ENCODE data around the gene HIVEP2. TPM values are rescaled to one million over a fixed set of nuclear protein-coding genes. Genes with fewer than 3 reads are reported as not detected.

The HIVEP2 gene
- polyA plus RNA-seq (2013), result 4.3 and 4.6 TPM in 2 replicates

GRCh38 chr6:142945049-142945445 lies at the start of gene HIVEP2:
HIVEP2 (minus strand) TSS chr6:142945176; CDS start chr6:142774738, 170,438 bp downstream.
- Histone ChIP-seq H4K8ac (ENCODE audit: low read depth, low read length) (peak within 1 kb of the TSS; percentile 64), H3K4ac (ENCODE audit: low read depth, low read length) (peak within 1 kb of the TSS; percentile 50), H3K4me2 (ENCODE audit: low read length) (peak within 1 kb of the TSS; percentile 100), H3K36me3 (ENCODE audit: control insufficient read depth in 1 of 2, insufficient read depth in 2 of 2, low read length in 2 of 2) (no peaks in the 10 kb centered on the region), H2BK120ac (ENCODE audit: insufficient read depth, low read length, poor library complexity) (peak within 1 kb of the TSS; percentile 92), H2AFZ (ENCODE audit: insufficient read depth, low read length, poor library complexity) (peak within 1 kb of the TSS; percentile 65), H3K27me3 (ENCODE audit: insufficient read depth, low read length) (no peaks in the 10 kb centered on the region), H2AK5ac (ENCODE audit: low read length) (peak within 1 kb of the TSS; percentile 65), H3K4me1 (ENCODE audit: control insufficient read depth in 1 of 2, insufficient read depth in 2 of 2, low read length in 2 of 2) (peaks cover 0 to 7% of the 10 kb centered on the region in 2 experiments), H3K9ac (ENCODE audit: low read length) (peak within 1 kb of the TSS; percentile 95), H3K79me1 (ENCODE audit: low read length) (peaks cover 23% of the 10 kb centered on the region), H2BK12ac (ENCODE audit: low read length) (peak within 1 kb of the TSS; percentile 82), H3K27ac (ENCODE audit: low read depth, low read length) (peak within 1 kb of the TSS; percentile 95), H3K14ac (ENCODE audit: low read length) (peak within 1 kb of the TSS; percentile 94), H2BK5ac (ENCODE audit: low read depth, low read length, poor library complexity) (peak within 1 kb of the TSS; percentile 89), H3K23ac (ENCODE audit: low read length) (no peak within 1 kb of the TSS), H4K91ac (ENCODE audit: low read depth, low read length) (peak within 1 kb of the TSS; percentile 93), H3K9me3 (ENCODE audit: insufficient read depth, low read depth, low read length) (peaks cover 2% of the 10 kb centered on the region), H3K4me3 (ENCODE audit: low read depth, low read length) (peak within 1 kb of the TSS; percentile 98), H4K12ac (ENCODE audit: low read depth, low read length) (peak within 1 kb of the TSS; percentile 39), H3K18ac (ENCODE audit: low read length) (peak within 1 kb of the TSS; percentile 93), H3K79me2 (ENCODE audit: control insufficient read depth, insufficient read depth, low read length, poor library complexity) (peaks cover 16% of the 10 kb centered on the region)
- peak; percentile 87 to 88 for DNase-seq
- WGBS (ENCODE audit: extremely low coverage, insufficient coverage, insufficient read length), result no CpG with 5 or more reads among the region's 50 CpGs

DNA sequence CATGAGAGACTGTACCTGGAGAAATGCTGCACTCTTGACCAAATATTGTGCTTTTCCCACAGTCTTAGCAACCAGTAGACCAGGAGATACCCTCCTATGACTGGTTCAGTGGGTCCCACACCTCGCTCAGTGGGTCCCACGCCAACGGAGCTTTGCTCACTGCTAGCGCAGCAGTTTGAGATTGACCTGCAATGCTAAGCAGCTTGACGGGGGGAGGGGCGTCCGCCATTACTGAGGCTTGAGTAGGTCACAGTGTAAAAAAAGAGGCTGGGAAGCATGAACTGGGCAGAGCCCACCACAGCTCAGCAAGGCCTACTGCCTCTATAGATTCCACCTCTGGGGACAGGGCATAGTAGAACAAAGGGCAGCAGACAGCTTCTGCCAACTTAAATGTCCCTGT lies 49.0 kb upstream of the HIVEP2 start:
- no peaks in the 10 kb centered on the region for H3K27me3 ChIP-seq (ENCODE audit: insufficient read depth, low read length)
- no peak overlapping the region for H4K91ac ChIP-seq (ENCODE audit: low read depth, low read length)
- H3K4me2 ChIP-seq (ENCODE audit: low read length), result no peak overlapping the region
- H3K36me3 ChIP-seq (ENCODE audit: control insufficient read depth in 1 of 2, insufficient read depth in 2 of 2, low read length in 2 of 2), result no peaks in the 10 kb centered on the region
- H3K4me3 ChIP-seq (ENCODE audit: low read depth, low read length), result no peak overlapping the region
- H3K23ac ChIP-seq (ENCODE audit: low read length), result no peak overlapping the region
- H2BK120ac ChIP-seq (ENCODE audit: insufficient read depth, low read length, poor library complexity), result no peak overlapping the region
- H2AFZ ChIP-seq (ENCODE audit: insufficient read depth, low read length, poor library complexity), result no peak overlapping the region
- H3K18ac ChIP-seq (ENCODE audit: low read length), result no peak overlapping the region
- no peaks in the 10 kb centered on the region for H3K79me2 ChIP-seq (ENCODE audit: control insufficient read depth, insufficient read depth, low read length, poor library complexity)
- no peaks in the 10 kb centered on the region for H3K4me1 ChIP-seq (ENCODE audit: control insufficient read depth in 1 of 2, insufficient read depth in 2 of 2, low read length in 2 of 2)
- H2BK12ac ChIP-seq (ENCODE audit: low read length), result no peak overlapping the region
- H2BK5ac ChIP-seq (ENCODE audit: low read depth, low read length, poor library complexity), result no peak overlapping the region
- H3K27ac ChIP-seq (ENCODE audit: low read depth, low read length), result no peak overlapping the region
- no peak for DNase-seq
- no peak overlapping the region for H3K9ac ChIP-seq (ENCODE audit: low read length)
- WGBS (ENCODE audit: extremely low coverage, insufficient coverage, insufficient read length), result no CpG with 5 or more reads among the region's 7 CpGs
- H4K12ac ChIP-seq (ENCODE audit: low read depth, low read length), result no peak overlapping the region
- H3K4ac ChIP-seq (ENCODE audit: low read depth, low read length), result no peak overlapping the region
- no peak overlapping the region for H3K14ac ChIP-seq (ENCODE audit: low read length)
- no peak overlapping the region for H2AK5ac ChIP-seq (ENCODE audit: low read length)
- H3K79me1 ChIP-seq (ENCODE audit: low read length), result no peaks in the 10 kb centered on the region
- no peak overlapping the region for H4K8ac ChIP-seq (ENCODE audit: low read depth, low read length)
- H3K9me3 ChIP-seq (ENCODE audit: insufficient read depth, low read depth, low read length), result no peaks in the 10 kb centered on the region

- H3K79me1 ChIP-seq (ENCODE audit: low read length), result no peaks in the 10 kb centered on the region
- H2BK5ac ChIP-seq (ENCODE audit: low read depth, low read length, poor library complexity), result no peak overlapping the region
- H3K4me3 ChIP-seq (ENCODE audit: low read depth, low read length), result no peak overlapping the region
- H3K14ac ChIP-seq (ENCODE audit: low read length), result no peak overlapping the region
- H4K91ac ChIP-seq (ENCODE audit: low read depth, low read length), result no peak overlapping the region
- no peak overlapping the region for H3K18ac ChIP-seq (ENCODE audit: low read length)
- H3K36me3 ChIP-seq (ENCODE audit: control insufficient read depth in 1 of 2, insufficient read depth in 2 of 2, low read length in 2 of 2), result no peaks in the 10 kb centered on the region
- H2BK120ac ChIP-seq (ENCODE audit: insufficient read depth, low read length, poor library complexity), result no peak overlapping the region
- no peak overlapping the region for H4K8ac ChIP-seq (ENCODE audit: low read depth, low read length)
- H2AFZ ChIP-seq (ENCODE audit: insufficient read depth, low read length, poor library complexity), result no peak overlapping the region
- H2BK12ac ChIP-seq (ENCODE audit: low read length), result no peak overlapping the region
- no peak overlapping the region for H3K23ac ChIP-seq (ENCODE audit: low read length)
- peaks cover 2% of the 10 kb centered on the region for H3K9me3 ChIP-seq (ENCODE audit: insufficient read depth, low read depth, low read length)
- DNase-seq, result no peak
- H3K79me2 ChIP-seq (ENCODE audit: control insufficient read depth, insufficient read depth, low read length, poor library complexity), result no peaks in the 10 kb centered on the region
- no peaks in the 10 kb centered on the region for H3K27me3 ChIP-seq (ENCODE audit: insufficient read depth, low read length)
- H4K12ac ChIP-seq (ENCODE audit: low read depth, low read length), result no peak overlapping the region
- no peak overlapping the region for H2AK5ac ChIP-seq (ENCODE audit: low read length)
- no peak overlapping the region for H3K4ac ChIP-seq (ENCODE audit: low read depth, low read length)
- H3K4me2 ChIP-seq (ENCODE audit: low read length), result no peak overlapping the region
- no peaks in the 10 kb centered on the region for H3K4me1 ChIP-seq (ENCODE audit: control insufficient read depth in 1 of 2, insufficient read depth in 2 of 2, low read length in 2 of 2)
- no peak overlapping the region for H3K27ac ChIP-seq (ENCODE audit: low read depth, low read length)
- no peak overlapping the region for H3K9ac ChIP-seq (ENCODE audit: low read length)
These were observed 42.5 kb upstream of the HIVEP2 start for GRCh38 chr6:142987490-142987889.

DNA sequence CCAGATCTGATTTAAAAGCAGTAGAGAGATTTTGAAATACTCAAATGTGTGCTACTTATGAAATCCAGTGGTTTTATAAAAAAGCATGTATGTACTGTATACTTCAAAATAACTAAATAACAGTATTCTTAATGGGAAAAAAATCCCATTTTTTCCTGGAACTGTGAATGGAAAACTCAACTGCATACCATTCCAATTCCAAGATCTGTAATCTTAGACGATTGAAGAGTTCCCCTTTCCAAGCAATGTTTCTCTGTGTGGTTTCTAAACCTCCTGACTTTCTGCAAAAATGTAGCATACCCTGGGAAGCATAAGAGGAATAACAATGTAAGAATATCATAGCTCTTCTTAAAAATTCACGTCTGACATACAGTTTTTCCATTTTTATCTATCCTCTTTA lies 40.3 kb upstream of the HIVEP2 start:
- Histone ChIP-seq H3K79me2 (ENCODE audit: control insufficient read depth, insufficient read depth, low read length, poor library complexity) (no peaks in the 10 kb centered on the region), H3K36me3 (ENCODE audit: control insufficient read depth in 1 of 2, insufficient read depth in 2 of 2, low read length in 2 of 2) (no peaks in the 10 kb centered on the region), H3K23ac (ENCODE audit: low read length) (no peak overlapping the region), H3K14ac (ENCODE audit: low read length) (no peak overlapping the region), H2AFZ (ENCODE audit: insufficient read depth, low read length, poor library complexity) (no peak overlapping the region), H2BK12ac (ENCODE audit: low read length) (no peak overlapping the region), H4K8ac (ENCODE audit: low read depth, low read length) (no peak overlapping the region), H3K27me3 (ENCODE audit: insufficient read depth, low read length) (no peaks in the 10 kb centered on the region), H2AK5ac (ENCODE audit: low read length) (no peak overlapping the region), H3K79me1 (ENCODE audit: low read length) (no peaks in the 10 kb centered on the region), H2BK120ac (ENCODE audit: insufficient read depth, low read length, poor library complexity) (no peak overlapping the region), H3K27ac (ENCODE audit: low read depth, low read length) (no peak overlapping the region), H3K4me3 (ENCODE audit: low read depth, low read length) (no peak overlapping the region), H3K9ac (ENCODE audit: low read length) (no peak overlapping the region), H4K91ac (ENCODE audit: low read depth, low read length) (no peak overlapping the region), H3K9me3 (ENCODE audit: insufficient read depth, low read depth, low read length) (peaks cover 2% of the 10 kb centered on the region), H3K4me2 (ENCODE audit: low read length) (no peak overlapping the region), H2BK5ac (ENCODE audit: low read depth, low read length, poor library complexity) (no peak overlapping the region), H3K18ac (ENCODE audit: low read length) (no peak overlapping the region), H4K12ac (ENCODE audit: low read depth, low read length) (no peak overlapping the region), H3K4me1 (ENCODE audit: control insufficient read depth in 1 of 2, insufficient read depth in 2 of 2, low read length in 2 of 2) (no peaks in the 10 kb centered on the region), H3K4ac (ENCODE audit: low read depth, low read length) (no peak overlapping the region)
- DNase-seq, result no peak
- WGBS (ENCODE audit: extremely low coverage, insufficient coverage, insufficient read length), result no CpG with 5 or more reads among the region's 2 CpGs

Data from trophoblast cell (in vitro differentiated cells and primary cell).